HG02840 (cell line): ENCODE measurements around the gene APOBEC4.
"Not testable (repeated sequence)": the region's sequence is repeated elsewhere in the genome, so short reads cannot be mapped to it uniquely, and the experiment has no call there.

Experiments used
- ATAC-seq: cut with Tn5 transposase; IDR thresholded peaks from one replicate; pipeline ENCODE4 v1.9.1; 2021; ENCODE audit warnings: mild to moderate bottlenecking, moderate library complexity, moderate number of reproducible peaks; ENCODE audit not compliant: unreplicated experiment, low FRiP score

APOBEC4 gene

DNA sequence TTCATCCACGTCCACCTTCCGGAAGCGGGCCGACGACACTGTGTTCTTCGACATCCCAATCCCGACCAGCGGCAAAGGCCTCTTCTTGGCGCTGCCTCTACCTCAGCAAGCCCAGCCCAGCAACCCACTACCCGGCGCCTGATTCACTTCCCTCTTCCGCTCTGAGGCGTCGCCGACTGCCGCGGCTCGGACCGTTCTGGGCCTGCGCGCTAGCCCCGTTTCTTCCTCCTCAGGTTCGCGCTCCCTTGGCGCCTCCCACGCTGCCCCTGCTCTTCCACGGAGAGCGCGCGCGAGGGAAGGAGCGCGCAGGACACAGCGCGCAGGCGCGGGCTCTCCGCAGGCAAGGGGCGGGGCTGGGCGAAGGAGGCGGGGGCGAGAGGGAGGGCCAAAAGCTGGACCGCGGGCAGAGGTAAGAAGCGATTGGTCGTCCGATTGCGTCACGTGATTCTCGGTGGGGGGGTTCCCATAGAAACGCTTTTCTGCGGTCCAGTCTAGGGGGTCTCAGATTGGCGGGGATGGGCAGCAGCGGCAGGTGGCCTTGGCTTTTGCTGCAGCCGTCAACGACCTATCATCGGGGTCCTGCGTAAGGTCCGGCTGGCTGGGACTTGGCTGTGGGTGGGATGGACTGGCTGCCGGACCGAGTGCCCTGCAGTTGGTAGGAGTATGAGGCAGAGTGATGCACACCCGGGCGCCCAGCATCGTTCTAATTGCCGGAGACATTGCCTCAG lies 17.3 kb downstream of the APOBEC4 start, which contains the start of gene ARPC5:
ARPC5 (minus strand) TSS at position 178 of the 728 bp plus-strand sequence; CDS start at position 54, 124 bp downstream.
- ATAC-seq: peak; percentile 86

DNA sequence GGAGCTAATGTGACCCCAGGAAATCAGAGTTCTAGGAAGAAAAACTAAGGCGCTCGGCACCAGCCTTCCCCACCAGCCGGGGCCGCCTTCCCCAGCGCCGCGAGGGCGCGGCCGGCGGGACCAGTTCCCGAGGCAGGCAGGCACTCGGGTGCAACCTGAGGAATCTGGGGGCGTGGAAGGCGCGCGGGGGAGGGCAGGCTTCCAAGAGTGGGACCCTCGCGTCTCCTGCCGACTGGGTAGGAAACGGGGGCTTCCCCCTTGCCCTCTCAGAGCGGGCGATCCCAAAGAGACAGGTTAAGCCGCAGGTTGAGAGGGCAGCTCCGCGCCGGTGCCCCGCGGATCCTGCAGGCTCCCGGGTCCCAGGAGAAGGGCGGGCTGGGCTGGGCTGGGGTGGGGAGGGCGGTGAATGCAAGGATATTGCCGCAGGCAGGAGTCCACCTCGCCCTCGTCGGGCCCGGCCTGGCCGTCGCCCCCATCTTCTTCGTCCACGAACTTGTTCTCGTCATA lies 18.0 kb downstream of the APOBEC4 start:
- peak; percentile 15 for ATAC-seq

DNA sequence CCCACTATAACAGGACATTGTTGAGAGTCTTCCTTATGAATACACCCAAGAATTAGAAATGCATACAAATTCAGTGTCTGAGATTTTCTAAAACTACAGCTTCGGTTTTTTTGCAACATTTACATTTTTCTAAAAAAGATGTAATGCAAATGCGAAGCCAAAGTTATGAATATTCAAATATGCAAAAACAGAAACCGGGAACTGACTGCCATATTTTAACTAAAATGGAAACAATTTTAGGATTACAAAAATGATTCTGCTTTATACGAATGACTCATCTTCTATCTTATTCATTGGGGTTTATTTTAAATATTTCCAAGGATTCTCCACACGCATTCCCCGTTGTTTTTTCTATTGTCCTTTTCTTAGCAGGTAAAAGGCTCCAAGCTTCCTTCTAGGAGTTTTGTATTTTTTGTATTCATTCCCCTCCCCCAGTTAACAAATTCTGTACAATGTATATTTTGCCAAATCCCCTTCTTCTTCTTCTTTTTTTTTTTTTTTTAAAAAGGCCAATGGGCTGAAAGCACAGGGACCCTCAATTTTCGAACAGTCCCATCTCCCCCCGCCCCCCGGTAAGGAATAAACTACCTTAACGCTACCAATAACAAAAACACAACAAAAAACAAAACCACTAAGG lies 18.6 kb downstream of the APOBEC4 start:
- no peak for ATAC-seq

DNA sequence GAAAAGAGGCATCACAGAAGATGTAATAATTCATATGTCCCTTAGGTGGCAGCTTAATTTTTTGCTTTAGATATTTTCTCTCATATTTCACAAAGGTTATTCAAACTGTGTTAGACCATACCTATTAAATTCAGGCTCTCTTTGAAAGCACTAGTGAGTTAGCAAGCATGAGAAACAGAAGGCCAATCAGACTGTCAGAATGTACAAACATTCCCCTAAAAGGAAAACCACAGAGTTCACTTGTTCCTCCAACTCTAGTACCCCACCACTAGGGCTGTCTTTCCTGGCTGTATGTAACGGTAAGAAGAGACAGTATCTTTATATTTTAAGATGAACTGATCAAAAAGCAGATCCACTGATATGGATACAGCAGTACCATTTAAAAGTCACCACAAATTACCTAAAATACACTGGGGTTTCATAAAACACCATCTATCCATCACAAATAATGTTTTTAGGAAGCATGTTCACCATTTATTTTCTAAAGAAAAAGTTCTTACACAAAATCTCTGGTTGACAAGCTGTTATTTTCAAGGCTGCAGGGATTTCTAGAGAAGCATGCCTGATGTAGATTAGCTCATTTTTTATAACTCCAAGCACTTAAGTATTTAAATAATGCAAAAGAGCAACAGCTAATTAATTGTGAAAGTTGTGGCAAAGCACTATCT lies 19.3 kb downstream of the APOBEC4 start:
- ATAC-seq: no peak

DNA sequence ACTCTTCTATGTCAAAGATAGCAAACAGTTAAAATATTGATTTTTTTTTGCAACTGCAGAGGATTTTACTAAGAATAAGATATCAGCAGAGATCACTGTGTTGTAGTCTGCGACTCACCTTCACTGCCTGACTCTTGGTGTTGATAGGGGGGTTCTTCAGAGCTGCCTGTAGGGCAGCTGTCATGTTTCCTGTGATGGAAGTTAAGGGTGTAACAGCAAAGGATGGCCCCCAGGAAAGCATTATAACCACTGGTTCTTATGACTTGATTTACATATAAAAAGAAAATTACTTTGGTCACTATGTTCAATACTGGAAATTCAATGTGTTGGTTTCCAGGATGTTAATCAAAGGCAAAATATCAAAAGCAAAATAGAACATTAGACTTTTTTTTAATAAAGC lies 20.2 kb downstream of the APOBEC4 start:
- no peak for ATAC-seq

DNA sequence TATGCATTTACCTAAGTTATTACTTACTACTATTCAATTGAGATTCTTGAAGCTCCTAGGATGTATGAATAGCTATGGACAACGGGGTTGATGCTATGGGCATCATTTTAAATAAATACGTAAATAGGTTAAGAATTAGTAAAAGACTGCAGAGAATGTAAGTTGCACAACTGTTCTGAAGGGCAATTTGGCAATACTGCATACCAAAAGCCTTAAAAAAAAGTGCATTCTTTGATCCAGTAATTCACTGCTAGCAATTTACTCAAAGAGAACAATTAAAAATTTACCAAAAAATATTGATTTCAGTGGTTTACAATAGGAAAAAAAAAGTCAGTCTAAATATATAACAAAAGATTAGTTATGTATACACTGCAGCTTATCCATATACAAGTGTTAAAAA lies 21.0 kb downstream of the APOBEC4 start:
- ATAC-seq: no peak

DNA sequence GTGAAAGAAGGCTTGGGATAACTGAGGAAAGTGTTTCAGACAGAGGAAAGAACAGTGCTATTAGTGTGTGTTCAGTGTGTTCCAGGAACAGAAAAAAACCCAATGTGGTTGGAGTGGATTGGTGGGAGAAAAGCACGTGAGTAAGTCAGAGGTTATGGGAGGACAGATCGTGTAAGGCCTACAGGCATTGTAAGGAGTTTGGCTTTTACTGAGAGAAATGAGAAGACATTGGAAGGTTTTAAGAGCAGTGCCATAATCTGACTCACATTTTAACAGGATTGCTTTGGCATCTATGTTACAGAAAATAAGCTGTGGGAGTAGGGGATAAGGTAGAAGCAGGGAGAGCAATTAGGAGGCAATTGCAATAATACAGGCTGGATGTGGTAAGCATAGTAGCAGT lies 22.4 kb downstream of the APOBEC4 start:
- no peak for ATAC-seq

DNA sequence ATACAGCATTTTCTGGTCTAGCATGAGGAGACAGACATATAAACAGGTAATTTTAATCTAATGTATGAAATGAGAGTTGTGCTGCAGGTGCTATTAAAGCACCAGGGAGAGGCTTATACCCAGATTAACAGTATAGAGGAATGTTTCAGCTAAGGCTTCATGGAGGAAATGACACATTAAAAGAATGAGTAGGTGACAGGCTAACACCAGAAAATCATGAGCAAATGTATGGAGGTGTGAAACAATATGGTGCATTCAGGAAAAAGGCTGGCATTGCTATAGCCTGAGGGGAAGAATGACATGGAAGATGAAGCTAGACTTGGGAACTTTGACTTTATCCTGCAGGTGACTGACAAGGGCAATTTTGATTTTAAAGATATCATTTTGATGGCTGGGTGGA lies 24.6 kb downstream of the APOBEC4 start:
- no peak for ATAC-seq

DNA sequence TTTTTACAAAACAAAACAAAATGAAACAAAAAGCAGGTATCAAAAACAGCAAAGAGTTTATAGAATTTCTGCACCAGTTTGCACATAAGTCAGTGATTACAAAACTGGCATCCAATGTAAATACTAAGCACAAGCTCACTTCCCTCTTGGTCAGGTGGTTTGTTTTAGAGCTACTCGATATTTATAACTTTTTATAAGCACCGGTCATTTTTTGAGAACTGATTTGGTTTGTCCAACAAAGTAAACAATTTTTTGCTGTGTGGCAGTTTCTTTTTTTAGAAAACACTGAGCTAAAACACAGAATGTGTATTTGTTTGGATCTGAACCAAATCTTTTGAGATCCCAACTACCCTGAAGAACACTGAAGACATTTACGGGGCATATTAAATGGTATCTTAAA lies 26.9 kb downstream of the APOBEC4 start:
- ATAC-seq: not testable (repeated sequence)

DNA sequence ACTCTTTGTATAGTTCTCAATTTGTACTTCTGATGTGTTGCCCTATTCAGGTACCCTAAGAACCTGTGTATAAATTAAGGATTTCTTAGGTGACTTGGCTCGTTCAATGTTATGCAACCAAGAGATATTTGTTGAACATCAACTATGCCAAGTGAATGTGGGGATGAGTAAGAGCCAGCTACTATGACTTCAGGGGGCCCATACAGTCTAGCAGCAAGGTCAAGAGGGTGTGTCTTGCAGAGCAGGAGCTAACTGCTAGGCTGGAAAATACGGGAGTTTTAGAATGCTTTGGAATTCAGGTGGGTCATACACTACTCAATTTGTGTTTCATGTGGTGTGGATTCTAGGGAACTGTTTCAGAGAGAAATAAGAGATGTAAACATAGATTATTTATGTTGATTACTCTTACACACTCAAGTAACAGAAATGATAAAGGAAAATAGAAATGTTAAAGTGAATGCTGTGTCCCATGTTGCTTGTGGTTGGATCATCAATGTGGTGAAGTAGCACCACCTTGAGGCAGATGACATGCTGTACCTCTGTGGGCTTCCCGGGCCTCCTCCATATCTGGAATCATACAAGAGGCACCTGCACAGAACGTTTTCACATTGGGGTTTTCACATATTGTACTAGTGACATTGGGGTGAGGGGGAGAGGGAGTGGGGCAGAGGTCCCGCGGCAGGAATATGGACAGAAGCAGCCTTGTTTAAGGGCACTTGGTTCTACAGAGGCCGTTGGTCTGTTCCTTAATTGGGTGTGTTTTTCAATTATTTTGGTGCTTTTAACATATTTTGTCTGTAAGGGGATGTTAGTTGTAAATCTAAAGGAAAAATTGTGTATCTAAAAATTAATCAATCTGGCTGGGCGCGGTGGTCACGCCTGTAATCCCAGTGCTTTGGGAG lies 30.0 kb downstream of the APOBEC4 start:
- no peak for ATAC-seq

DNA sequence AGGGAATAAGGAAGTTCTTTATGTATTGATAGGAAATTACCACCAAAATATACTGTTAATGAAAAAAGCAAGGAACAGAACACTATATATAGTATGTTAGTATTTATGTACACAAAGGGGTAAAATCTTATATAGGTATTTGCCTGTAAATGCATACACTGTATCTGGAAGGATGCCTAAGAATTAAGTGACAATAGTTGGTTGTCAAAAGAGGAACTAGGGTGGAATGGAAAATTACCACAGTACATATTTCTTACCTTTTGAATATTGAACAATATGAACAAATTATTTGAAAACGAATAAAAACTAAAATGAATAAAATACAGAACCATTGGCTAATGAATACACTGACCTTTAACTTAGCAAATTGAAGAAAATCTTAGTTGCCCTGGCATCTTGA lies 31.1 kb downstream of the APOBEC4 start:
- ATAC-seq: no peak

DNA sequence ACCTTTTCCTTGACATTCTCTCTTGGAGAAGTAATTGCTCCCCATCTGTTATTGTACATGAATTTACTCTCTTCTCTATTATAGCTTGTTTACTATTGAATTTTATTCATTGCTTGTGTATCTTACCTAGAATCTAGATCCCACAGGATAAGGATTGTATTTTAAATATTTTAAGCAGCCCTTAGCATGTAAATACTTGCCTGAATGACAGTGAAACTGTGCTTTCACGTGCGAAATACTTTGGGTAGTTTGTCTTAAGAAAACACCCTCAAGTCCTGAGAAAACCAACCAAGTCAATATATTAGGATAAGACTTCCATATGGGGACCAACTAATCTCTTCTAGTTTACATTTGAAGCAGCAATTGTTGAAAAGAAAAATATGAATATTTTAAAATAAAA lies 32.8 kb downstream of the APOBEC4 start:
- ATAC-seq: no peak

DNA sequence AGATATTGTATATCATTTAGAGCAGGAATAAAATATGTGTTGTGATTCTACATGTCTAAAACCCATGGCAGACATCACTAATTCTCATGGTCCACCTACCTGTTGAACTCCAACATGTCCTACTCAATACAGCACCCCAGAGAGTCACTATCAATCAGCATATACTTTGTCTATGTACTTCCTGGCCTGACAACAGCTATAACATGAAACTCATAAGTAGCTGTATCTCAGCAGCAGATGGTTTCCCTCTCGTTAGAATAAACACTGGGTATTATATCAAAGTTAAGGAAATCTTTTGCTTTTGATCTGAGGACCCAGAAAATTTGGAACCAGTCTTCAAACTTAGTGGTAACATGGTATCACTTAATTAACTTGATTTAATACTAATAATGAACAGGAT lies 33.3 kb downstream of the APOBEC4 start:
- ATAC-seq: no peak

DNA sequence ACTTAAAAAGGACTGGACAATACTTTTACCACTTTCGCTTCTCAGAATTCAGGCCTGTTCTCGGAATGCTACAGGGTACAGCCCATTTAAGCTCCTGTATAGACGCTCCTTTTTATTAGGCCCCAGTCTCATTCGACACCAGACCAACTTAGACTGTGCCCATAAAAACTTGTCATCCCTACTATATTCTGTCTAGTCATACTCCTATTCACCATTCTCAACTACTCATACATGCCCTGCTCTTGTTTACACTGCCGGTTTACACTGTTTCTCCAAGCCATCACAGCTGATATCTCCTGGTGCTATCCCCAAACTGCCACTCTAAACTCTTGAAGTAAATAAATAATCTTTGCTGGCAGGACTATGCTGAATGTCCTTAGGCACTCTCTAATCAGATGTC lies 34.9 kb downstream of the APOBEC4 start:
- ATAC-seq: not testable (repeated sequence)

DNA sequence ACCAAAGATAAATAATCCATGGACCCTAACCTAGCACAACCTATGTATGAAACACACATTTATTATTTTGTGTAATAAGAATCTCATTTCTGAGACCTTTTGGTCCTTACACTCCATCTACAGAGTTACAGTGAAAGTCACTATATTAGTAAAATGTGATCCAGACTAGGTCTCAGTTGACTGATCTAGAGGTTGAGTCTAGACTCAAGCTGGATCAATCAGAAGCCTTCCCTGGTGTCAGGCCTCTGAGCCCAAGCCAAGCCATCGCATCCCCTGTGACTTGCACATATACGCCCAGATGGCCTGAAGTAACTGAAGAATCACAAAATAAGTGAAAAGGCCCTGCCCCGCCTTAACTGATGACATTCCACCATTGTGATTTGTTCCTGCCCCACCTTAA lies 40.1 kb downstream of the APOBEC4 start:
- not testable (repeated sequence) for ATAC-seq

DNA sequence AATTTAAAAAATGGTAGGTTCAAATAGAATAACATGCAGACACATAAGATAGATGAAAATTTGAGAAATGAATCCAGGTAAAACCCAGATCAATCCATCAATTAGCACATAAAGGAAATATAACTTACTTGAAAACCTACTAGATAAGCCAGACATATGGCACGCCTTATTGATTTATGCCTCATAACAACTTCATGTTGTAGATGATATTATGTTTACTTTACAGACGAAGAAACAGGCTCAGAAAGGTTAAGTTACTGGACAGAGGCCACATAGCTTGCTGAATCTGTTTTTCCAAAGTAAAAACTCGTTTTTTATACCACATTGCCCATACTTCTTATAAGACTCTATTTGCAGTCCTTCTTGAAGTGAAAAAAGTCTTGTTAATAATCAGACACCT lies 40.7 kb downstream of the APOBEC4 start:
- no peak for ATAC-seq

DNA sequence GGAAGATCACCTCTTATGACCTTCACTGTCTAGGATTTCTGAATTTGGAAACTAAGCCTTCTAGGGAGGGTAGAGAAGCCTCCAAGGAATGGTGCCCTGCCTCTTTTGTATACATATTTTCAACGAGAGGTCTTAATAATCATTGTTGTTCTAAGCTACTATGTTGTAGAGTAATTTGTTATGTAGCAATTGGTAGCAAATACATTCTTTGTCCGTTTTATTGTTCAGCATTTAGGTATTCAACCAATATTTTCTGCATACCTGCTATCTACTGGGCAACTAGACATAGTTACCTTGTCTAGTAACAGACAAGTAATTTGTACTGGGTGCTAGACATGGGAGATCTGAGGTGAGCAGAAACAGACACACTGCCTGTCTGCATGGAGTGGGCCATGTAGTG lies 42.1 kb downstream of the APOBEC4 start:
- no peak for ATAC-seq

DNA sequence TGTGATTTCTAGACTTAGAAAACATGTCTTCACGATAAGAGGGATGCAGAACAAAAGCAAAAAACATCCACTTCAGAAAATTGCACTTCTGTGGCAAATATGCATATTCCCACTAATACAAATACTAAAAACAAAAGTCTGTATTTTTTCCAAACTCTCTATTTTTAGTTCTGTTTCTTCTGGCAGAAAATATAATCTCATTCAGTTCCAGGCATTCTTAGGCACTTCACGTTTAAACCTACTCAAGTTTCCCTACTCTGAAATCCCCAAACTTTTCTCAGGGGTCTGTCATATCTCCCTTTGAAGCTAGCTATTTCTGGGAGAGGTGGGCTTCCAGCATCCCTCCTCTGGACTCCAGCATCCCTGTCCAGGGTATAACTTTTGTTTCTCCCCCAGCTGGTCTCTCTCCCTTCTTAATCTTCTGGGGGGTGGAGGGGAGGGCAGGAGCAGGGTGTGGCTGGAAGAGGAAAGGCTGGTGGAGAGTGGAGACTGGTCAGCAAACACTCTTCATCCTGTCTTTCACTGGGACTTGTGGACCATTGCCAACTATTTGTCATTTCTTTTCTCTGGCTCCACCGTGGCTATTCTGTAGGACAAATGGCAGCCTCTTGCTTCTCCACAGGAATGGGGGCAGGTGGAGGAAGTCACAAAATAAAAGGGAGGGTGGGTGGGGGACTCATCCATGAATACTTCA lies 43.2 kb downstream of the APOBEC4 start:
- ATAC-seq: no peak

DNA sequence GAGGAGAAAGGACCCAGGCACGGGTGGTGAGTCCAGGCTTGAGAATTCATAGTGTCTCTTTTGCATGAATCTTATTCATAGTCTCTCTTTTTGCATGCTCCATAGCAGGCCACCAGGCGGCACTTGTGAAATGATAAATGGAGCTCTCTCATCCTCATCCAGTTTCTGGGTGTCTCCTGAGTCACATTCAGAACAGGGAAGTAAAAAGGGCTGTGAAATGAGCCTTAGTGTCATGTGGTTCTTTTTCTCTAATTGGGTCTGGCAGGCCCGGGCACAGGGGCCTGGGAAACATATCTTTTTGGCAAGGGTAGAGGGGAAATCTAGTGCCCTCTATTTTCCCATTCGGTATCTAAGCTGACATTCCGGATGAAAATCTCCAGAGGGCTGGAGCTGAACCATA lies 43.8 kb downstream of the APOBEC4 start:
- no peak for ATAC-seq
